Measurements from ENCODE around the gene MICU1. TPM values are rescaled to one million over a fixed set of nuclear protein-coding genes. Genes with fewer than 3 reads are reported as not detected.
"Not testable (repeated sequence)": the region's sequence is repeated elsewhere in the genome, so short reads cannot be mapped to it uniquely, and the experiment has no call there.

MICU1 gene
- total RNA-seq, 1 experiment from 2014 or later: 40.3 TPM

GRCh38 chr10:72449941-72450441 lies 175.9 kb downstream of the MICU1 start:
- H3K27ac ChIP-seq (ENCODE audit: low read length): no peak overlapping the region
- no peaks in the 10 kb centered on the region for H3K4me1 ChIP-seq (ENCODE audit: low read length)
- H3K79me2 ChIP-seq (ENCODE audit: low read length): no peaks in the 10 kb centered on the region
- H3K4me3 ChIP-seq (ENCODE audit: low read length): no peak overlapping the region
- H3K36me3 ChIP-seq (ENCODE audit: insufficient read depth, low read length): no peaks in the 10 kb centered on the region
- no peaks in the 10 kb centered on the region for H3K9me2 ChIP-seq (replicated peaks; ENCODE audit: insufficient read depth, low read length)
- H3K9me3 ChIP-seq (ENCODE audit: low read length): no peaks in the 10 kb centered on the region
- H2AFZ ChIP-seq (ENCODE audit: low read length): no peak overlapping the region
- no peak overlapping the region for H3K9ac ChIP-seq (ENCODE audit: low read length)
- H3K4me2 ChIP-seq (ENCODE audit: low read depth, low read length, poor library complexity, severe bottlenecking): no peak overlapping the region
- no peaks in the 10 kb centered on the region for H4K20me1 ChIP-seq (ENCODE audit: insufficient read depth, low read depth, low read length)
- H3K27me3 ChIP-seq (ENCODE audit: low read length): no peaks in the 10 kb centered on the region
- DNase-seq: no peak

- no peaks in the 10 kb centered on the region for H3K27me3 ChIP-seq (ENCODE audit: low read length)
- no peak for DNase-seq
- no peak overlapping the region for H3K4me2 ChIP-seq (ENCODE audit: low read depth, low read length, poor library complexity, severe bottlenecking)
- H3K9me3 ChIP-seq (ENCODE audit: low read length): no peaks in the 10 kb centered on the region
- H4K20me1 ChIP-seq (ENCODE audit: insufficient read depth, low read depth, low read length): no peaks in the 10 kb centered on the region
- no peak overlapping the region for H3K9ac ChIP-seq (ENCODE audit: low read length)
- no peaks in the 10 kb centered on the region for H3K4me1 ChIP-seq (ENCODE audit: low read length)
- no peak overlapping the region for H3K27ac ChIP-seq (ENCODE audit: low read length)
- H3K9me2 ChIP-seq (replicated peaks; ENCODE audit: insufficient read depth, low read length): no peaks in the 10 kb centered on the region
- no peaks in the 10 kb centered on the region for H3K79me2 ChIP-seq (ENCODE audit: low read length)
- H2AFZ ChIP-seq (ENCODE audit: low read length): no peak overlapping the region
- H3K4me3 ChIP-seq (ENCODE audit: low read length): no peak overlapping the region
- no peaks in the 10 kb centered on the region for H3K36me3 ChIP-seq (ENCODE audit: insufficient read depth, low read length)
Measured at GRCh38 chr10:72445851-72446250, 180.0 kb downstream of the MICU1 start.

GRCh38 chr10:72442969-72443368 lies 182.9 kb downstream of the MICU1 start:
- H3K4me2 ChIP-seq (ENCODE audit: low read depth, low read length, poor library complexity, severe bottlenecking); H3K4me3 ChIP-seq (ENCODE audit: low read length); H3K27ac ChIP-seq (ENCODE audit: low read length); H3K79me2 ChIP-seq (ENCODE audit: low read length); H3K9me3 ChIP-seq (ENCODE audit: low read length); H3K9ac ChIP-seq (ENCODE audit: low read length); H2AFZ ChIP-seq (ENCODE audit: low read length); H3K9me2 ChIP-seq (replicated peaks; ENCODE audit: insufficient read depth, low read length); H3K27me3 ChIP-seq (ENCODE audit: low read length); H4K20me1 ChIP-seq (ENCODE audit: insufficient read depth, low read depth, low read length); H3K4me1 ChIP-seq (ENCODE audit: low read length); H3K36me3 ChIP-seq (ENCODE audit: insufficient read depth, low read length); DNase-seq: not testable (repeated sequence)

GRCh38 chr10:72435570-72435969 lies 190.3 kb downstream of the MICU1 start:
- no peaks in the 10 kb centered on the region for H4K20me1 ChIP-seq (ENCODE audit: insufficient read depth, low read depth, low read length)
- H3K79me2 ChIP-seq (ENCODE audit: low read length): no peaks in the 10 kb centered on the region
- H3K4me2 ChIP-seq (ENCODE audit: low read depth, low read length, poor library complexity, severe bottlenecking): no peak overlapping the region
- H3K9ac ChIP-seq (ENCODE audit: low read length): no peak overlapping the region
- H3K36me3 ChIP-seq (ENCODE audit: insufficient read depth, low read length): no peaks in the 10 kb centered on the region
- no peak overlapping the region for H3K27ac ChIP-seq (ENCODE audit: low read length)
- H3K4me1 ChIP-seq (ENCODE audit: low read length): no peaks in the 10 kb centered on the region
- H2AFZ ChIP-seq (ENCODE audit: low read length): no peak overlapping the region
- H3K9me3 ChIP-seq (ENCODE audit: low read length): no peaks in the 10 kb centered on the region
- no peaks in the 10 kb centered on the region for H3K27me3 ChIP-seq (ENCODE audit: low read length)
- DNase-seq: no peak
- H3K9me2 ChIP-seq (replicated peaks; ENCODE audit: insufficient read depth, low read length): no peaks in the 10 kb centered on the region
- H3K4me3 ChIP-seq (ENCODE audit: low read length): no peak overlapping the region

GRCh38 chr10:72430936-72431335 lies 194.9 kb downstream of the MICU1 start:
- H2AFZ ChIP-seq (ENCODE audit: low read length); H3K9me3 ChIP-seq (ENCODE audit: low read length); H3K27me3 ChIP-seq (ENCODE audit: low read length); DNase-seq; H4K20me1 ChIP-seq (ENCODE audit: insufficient read depth, low read depth, low read length); H3K79me2 ChIP-seq (ENCODE audit: low read length); H3K9ac ChIP-seq (ENCODE audit: low read length); H3K9me2 ChIP-seq (replicated peaks; ENCODE audit: insufficient read depth, low read length); H3K27ac ChIP-seq (ENCODE audit: low read length); H3K4me1 ChIP-seq (ENCODE audit: low read length); H3K4me2 ChIP-seq (ENCODE audit: low read depth, low read length, poor library complexity, severe bottlenecking); H3K36me3 ChIP-seq (ENCODE audit: insufficient read depth, low read length); H3K4me3 ChIP-seq (ENCODE audit: low read length): not testable (repeated sequence)

GRCh38 chr10:72429931-72430330 lies 195.9 kb downstream of the MICU1 start:
- Histone ChIP-seq H4K20me1 (ENCODE audit: insufficient read depth, low read depth, low read length) (no peaks in the 10 kb centered on the region), H3K9me2 (replicated peaks; ENCODE audit: insufficient read depth, low read length) (no peaks in the 10 kb centered on the region), H3K4me2 (ENCODE audit: low read depth, low read length, poor library complexity, severe bottlenecking) (no peak overlapping the region), H3K9ac (ENCODE audit: low read length) (no peak overlapping the region), H3K4me3 (ENCODE audit: low read length) (no peak overlapping the region), H3K9me3 (ENCODE audit: low read length) (no peaks in the 10 kb centered on the region), H3K4me1 (ENCODE audit: low read length) (no peaks in the 10 kb centered on the region), H2AFZ (ENCODE audit: low read length) (no peak overlapping the region), H3K27me3 (ENCODE audit: low read length) (no peaks in the 10 kb centered on the region), H3K79me2 (ENCODE audit: low read length) (no peaks in the 10 kb centered on the region), H3K36me3 (ENCODE audit: insufficient read depth, low read length) (no peaks in the 10 kb centered on the region), H3K27ac (ENCODE audit: low read length) (no peak overlapping the region)
- no peak for DNase-seq

GRCh38 chr10:72426986-72427385 lies 198.9 kb downstream of the MICU1 start:
- no peaks in the 10 kb centered on the region for H3K27me3 ChIP-seq (ENCODE audit: low read length)
- no peaks in the 10 kb centered on the region for H3K36me3 ChIP-seq (ENCODE audit: insufficient read depth, low read length)
- no peak overlapping the region for H3K4me3 ChIP-seq (ENCODE audit: low read length)
- H4K20me1 ChIP-seq (ENCODE audit: insufficient read depth, low read depth, low read length): no peaks in the 10 kb centered on the region
- no peaks in the 10 kb centered on the region for H3K9me2 ChIP-seq (replicated peaks; ENCODE audit: insufficient read depth, low read length)
- no peak overlapping the region for H3K4me2 ChIP-seq (ENCODE audit: low read depth, low read length, poor library complexity, severe bottlenecking)
- H3K9ac ChIP-seq (ENCODE audit: low read length): no peak overlapping the region
- no peak for DNase-seq
- H2AFZ ChIP-seq (ENCODE audit: low read length): no peak overlapping the region
- no peaks in the 10 kb centered on the region for H3K9me3 ChIP-seq (ENCODE audit: low read length)
- no peaks in the 10 kb centered on the region for H3K79me2 ChIP-seq (ENCODE audit: low read length)
- H3K27ac ChIP-seq (ENCODE audit: low read length): no peak overlapping the region
- no peaks in the 10 kb centered on the region for H3K4me1 ChIP-seq (ENCODE audit: low read length)

GRCh38 chr10:72425133-72425532 lies 200.7 kb downstream of the MICU1 start:
- no peak for DNase-seq
- Histone ChIP-seq H3K79me2 (ENCODE audit: low read length) (no peaks in the 10 kb centered on the region), H3K36me3 (ENCODE audit: insufficient read depth, low read length) (no peaks in the 10 kb centered on the region), H3K4me1 (ENCODE audit: low read length) (no peaks in the 10 kb centered on the region), H3K4me3 (ENCODE audit: low read length) (no peak overlapping the region), H3K9me3 (ENCODE audit: low read length) (no peaks in the 10 kb centered on the region), H3K9me2 (replicated peaks; ENCODE audit: insufficient read depth, low read length) (no peaks in the 10 kb centered on the region), H3K27me3 (ENCODE audit: low read length) (no peaks in the 10 kb centered on the region), H3K4me2 (ENCODE audit: low read depth, low read length, poor library complexity, severe bottlenecking) (no peak overlapping the region), H3K27ac (ENCODE audit: low read length) (no peak overlapping the region), H3K9ac (ENCODE audit: low read length) (no peak overlapping the region), H4K20me1 (ENCODE audit: insufficient read depth, low read depth, low read length) (no peaks in the 10 kb centered on the region), H2AFZ (ENCODE audit: low read length) (no peak overlapping the region)

GRCh38 chr10:72424561-72424960 lies 201.3 kb downstream of the MICU1 start:
- no peak overlapping the region for H3K4me2 ChIP-seq (ENCODE audit: low read depth, low read length, poor library complexity, severe bottlenecking)
- no peaks in the 10 kb centered on the region for H3K79me2 ChIP-seq (ENCODE audit: low read length)
- no peak overlapping the region for H3K9ac ChIP-seq (ENCODE audit: low read length)
- no peak overlapping the region for H2AFZ ChIP-seq (ENCODE audit: low read length)
- H3K4me1 ChIP-seq (ENCODE audit: low read length): no peaks in the 10 kb centered on the region
- no peaks in the 10 kb centered on the region for H3K27me3 ChIP-seq (ENCODE audit: low read length)
- no peaks in the 10 kb centered on the region for H3K9me3 ChIP-seq (ENCODE audit: low read length)
- no peaks in the 10 kb centered on the region for H3K36me3 ChIP-seq (ENCODE audit: insufficient read depth, low read length)
- no peak for DNase-seq
- no peaks in the 10 kb centered on the region for H4K20me1 ChIP-seq (ENCODE audit: insufficient read depth, low read depth, low read length)
- H3K27ac ChIP-seq (ENCODE audit: low read length): no peak overlapping the region
- no peaks in the 10 kb centered on the region for H3K9me2 ChIP-seq (replicated peaks; ENCODE audit: insufficient read depth, low read length)
- no peak overlapping the region for H3K4me3 ChIP-seq (ENCODE audit: low read length)

Data from Karpas-422 (cell line).